ENCODE data around the gene EEFSEC. TPM values are rescaled to one million over a fixed set of nuclear protein-coding genes. Genes with fewer than 3 reads are reported as not detected.

Gene EEFSEC
- total and polyA plus RNA-seq, 2 experiments from 2014 or later = 10.1 to 16.2 TPM

DNA sequence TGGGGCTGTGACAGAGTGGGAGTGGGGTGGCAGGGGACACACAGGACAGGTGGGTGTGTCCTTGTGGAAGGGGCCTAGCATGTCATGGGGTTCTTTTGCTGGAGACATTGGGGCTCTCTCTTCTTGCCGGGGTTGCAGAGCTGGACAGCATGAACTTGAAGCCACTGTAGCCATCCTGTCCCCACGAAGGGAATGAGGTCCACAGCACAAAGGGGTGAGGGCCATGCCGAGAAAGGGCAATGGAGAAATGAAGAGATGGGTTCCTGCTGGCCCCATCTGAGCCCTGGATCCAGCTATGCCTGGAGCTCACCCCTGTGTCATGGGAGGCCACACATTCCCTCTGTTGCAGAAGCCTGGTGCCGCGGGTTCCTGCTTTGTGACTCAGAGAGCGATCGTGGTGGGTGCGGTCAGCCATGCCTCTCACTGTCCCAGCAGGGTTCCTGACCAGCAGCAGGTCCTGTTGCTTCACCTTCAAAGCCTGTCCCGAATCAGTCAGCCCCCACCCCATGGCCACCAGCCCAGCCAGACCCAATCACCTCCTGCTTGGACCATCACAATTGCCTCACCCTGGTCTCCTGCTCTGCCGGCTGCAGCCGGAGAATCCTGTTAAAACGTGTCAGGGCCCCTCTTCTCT, 263.4 kb downstream of the EEFSEC start:
- no peak overlapping the region for H3K27ac Mint-ChIP-seq
- no peak for ATAC-seq
- no peak for DNase-seq (ENCODE audit: low spot score)

DNA sequence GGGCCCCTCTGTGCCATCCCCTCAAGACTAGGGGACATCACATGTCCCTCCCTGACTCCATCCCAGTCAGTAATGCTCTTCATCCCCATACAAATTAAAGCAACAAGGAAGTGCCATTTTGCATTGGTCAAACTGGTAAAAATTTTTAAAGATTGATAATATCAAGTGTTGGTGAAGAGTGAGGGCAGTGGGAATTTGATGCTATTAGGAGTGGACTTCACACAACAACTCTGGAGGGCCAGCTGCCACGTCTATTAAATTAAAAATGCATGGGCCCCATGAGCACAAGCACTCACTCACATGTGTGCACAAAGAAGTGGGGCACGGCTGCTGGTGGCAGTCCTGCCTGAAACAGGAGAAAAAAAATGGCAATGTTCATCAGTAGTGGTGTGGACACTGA, 265.6 kb downstream of the EEFSEC start:
- Histone ChIP-seq H3F3A (replicated peaks; ENCODE audit: low read depth) (no peaks in the 10 kb centered on the region), H3K4me1 (ENCODE audit: insufficient read depth) (no peaks in the 10 kb centered on the region), H4K20me1 (replicated peaks; ENCODE audit: insufficient read depth) (no peaks in the 10 kb centered on the region), H3K4me2 (no peak overlapping the region), H3K79me2 (replicated peaks; ENCODE audit: insufficient read depth) (no peaks in the 10 kb centered on the region), H3K4me3 (no peak overlapping the region), H3K27ac (ENCODE audit: low read depth) (no peak overlapping the region), H3K36me3 (ENCODE audit: insufficient read depth) (no peaks in the 10 kb centered on the region), H3K27me3 (ENCODE audit: insufficient read depth) (no peaks in the 10 kb centered on the region), H3K9me2 (ENCODE audit: insufficient read depth) (no peaks in the 10 kb centered on the region), H2AFZ (no peak overlapping the region)
- Mint-ChIP-seq H3K4me3 (no peak overlapping the region), H3K27ac (no peak overlapping the region), H3K4me1 (peaks cover 11% of the 10 kb centered on the region), H3K36me3 (ENCODE audit: low read depth) (no peaks in the 10 kb centered on the region; the same call in 2 of the 3 replicates), H3K27me3 (ENCODE audit: insufficient read depth, low read depth, poor library complexity) (peaks cover 9% of the 10 kb centered on the region), H3K9me3 (no peaks in the 10 kb centered on the region; the same call in 2 of the 3 replicates)
- no peak for DNase-seq (ENCODE audit: low spot score)
- ATAC-seq = no peak
- no peak for TF ChIP-seq CREB1 (CRISPR knock-in tag; IDR thresholded peaks at IDR 0.05; ENCODE audit: low read depth)
- TF ChIP-seq ZNF114 (CRISPR knock-in tag; IDR thresholded peaks at IDR 0.05) = no peak
- no peak for TF ChIP-seq EZH2 (IDR thresholded peaks at IDR 0.05; ENCODE audit: low read depth, unreplicated experiment)
- no peak for TF ChIP-seq EZH2phosphoT487 (IDR thresholded peaks at IDR 0.05; ENCODE audit: unreplicated experiment)
- TF ChIP-seq JUNB (IDR thresholded peaks at IDR 0.05; ENCODE audit: unreplicated experiment) = no peak
- TF ChIP-seq, protein P1, sequence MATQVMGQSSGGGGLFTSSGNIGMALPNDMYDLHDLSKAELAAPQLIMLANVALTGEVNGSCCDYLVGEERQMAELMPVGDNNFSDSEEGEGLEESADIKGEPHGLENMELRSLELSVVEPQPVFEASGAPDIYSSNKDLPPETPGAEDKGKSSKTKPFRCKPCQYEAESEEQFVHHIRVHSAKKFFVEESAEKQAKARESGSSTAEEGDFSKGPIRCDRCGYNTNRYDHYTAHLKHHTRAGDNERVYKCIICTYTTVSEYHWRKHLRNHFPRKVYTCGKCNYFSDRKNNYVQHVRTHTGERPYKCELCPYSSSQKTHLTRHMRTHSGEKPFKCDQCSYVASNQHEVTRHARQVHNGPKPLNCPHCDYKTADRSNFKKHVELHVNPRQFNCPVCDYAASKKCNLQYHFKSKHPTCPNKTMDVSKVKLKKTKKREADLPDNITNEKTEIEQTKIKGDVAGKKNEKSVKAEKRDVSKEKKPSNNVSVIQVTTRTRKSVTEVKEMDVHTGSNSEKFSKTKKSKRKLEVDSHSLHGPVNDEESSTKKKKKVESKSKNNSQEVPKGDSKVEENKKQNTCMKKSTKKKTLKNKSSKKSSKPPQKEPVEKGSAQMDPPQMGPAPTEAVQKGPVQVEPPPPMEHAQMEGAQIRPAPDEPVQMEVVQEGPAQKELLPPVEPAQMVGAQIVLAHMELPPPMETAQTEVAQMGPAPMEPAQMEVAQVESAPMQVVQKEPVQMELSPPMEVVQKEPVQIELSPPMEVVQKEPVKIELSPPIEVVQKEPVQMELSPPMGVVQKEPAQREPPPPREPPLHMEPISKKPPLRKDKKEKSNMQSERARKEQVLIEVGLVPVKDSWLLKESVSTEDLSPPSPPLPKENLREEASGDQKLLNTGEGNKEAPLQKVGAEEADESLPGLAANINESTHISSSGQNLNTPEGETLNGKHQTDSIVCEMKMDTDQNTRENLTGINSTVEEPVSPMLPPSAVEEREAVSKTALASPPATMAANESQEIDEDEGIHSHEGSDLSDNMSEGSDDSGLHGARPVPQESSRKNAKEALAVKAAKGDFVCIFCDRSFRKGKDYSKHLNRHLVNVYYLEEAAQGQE (IDR thresholded peaks at IDR 0.05; ENCODE audit: unreplicated experiment) = no peak

More for the DNA sequence above, 263.4 kb downstream of the EEFSEC start:
- no peak overlapping the region for H3K27ac ChIP-seq (ENCODE audit: low read depth)
- H3K4me3 Mint-ChIP-seq = no peak overlapping the region
- TF ChIP-seq ZNF331 (CRISPR knock-in tag; IDR thresholded peaks at IDR 0.05; ENCODE audit: low read depth) = no peak
- no peak for TF ChIP-seq EZH2phosphoT487 (IDR thresholded peaks at IDR 0.05; ENCODE audit: unreplicated experiment)
- no peak for TF ChIP-seq JUNB (IDR thresholded peaks at IDR 0.05; ENCODE audit: unreplicated experiment)
- no peak for TF ChIP-seq POLR2AphosphoS5 (IDR thresholded peaks at IDR 0.05; ENCODE audit: low read depth)
- no peak for TF ChIP-seq STAT1 (IDR thresholded peaks at IDR 0.05; ENCODE audit: unreplicated experiment)
- TF ChIP-seq, protein P1 (IDR thresholded peaks at IDR 0.05; ENCODE audit: unreplicated experiment) = no peak
- no peaks in the 10 kb centered on the region for H3K79me2 ChIP-seq (replicated peaks; ENCODE audit: insufficient read depth)
- no peaks in the 10 kb centered on the region; the same call in 1 of the 3 replicates for H3K9me3 Mint-ChIP-seq
- H3K36me3 Mint-ChIP-seq (ENCODE audit: low read depth) = no peaks in the 10 kb centered on the region; the same call in 2 of the 3 replicates
- no peaks in the 10 kb centered on the region for H3K36me3 ChIP-seq (ENCODE audit: insufficient read depth)
- peaks cover 22% of the 10 kb centered on the region for H3K27me3 Mint-ChIP-seq (ENCODE audit: insufficient read depth, low read depth, poor library complexity)
- H3K4me1 Mint-ChIP-seq = peaks cover 31% of the 10 kb centered on the region
- no peaks in the 10 kb centered on the region for H4K20me1 ChIP-seq (replicated peaks; ENCODE audit: insufficient read depth)
- H3K4me1 ChIP-seq (ENCODE audit: insufficient read depth) = peaks cover 12% of the 10 kb centered on the region
- no peak overlapping the region for H2AFZ ChIP-seq
- no peaks in the 10 kb centered on the region for H3F3A ChIP-seq (replicated peaks; ENCODE audit: low read depth)
- H3K9me2 ChIP-seq (ENCODE audit: insufficient read depth) = no peaks in the 10 kb centered on the region
- H3K4me2 ChIP-seq = no peak overlapping the region
- no peaks in the 10 kb centered on the region for H3K27me3 ChIP-seq (ENCODE audit: insufficient read depth)
- H3K4me3 ChIP-seq = no peak overlapping the region
